Chondrocyte (in vitro differentiated cells): ENCODE measurements around the gene POTEC. TPM values are rescaled to one million over a fixed set of nuclear protein-coding genes. Genes with fewer than 3 reads are reported as not detected.
"Not testable (repeated sequence)": the region's sequence is repeated elsewhere in the genome, so short reads cannot be mapped to it uniquely, and the experiment has no call there.

Experiments used
- DNase-seq: peaks from one replicate; pipeline ENCODE4 v3.0.0; 2021; ENCODE audit warnings: mixed read lengths, low spot score
- H3K27ac Mint-ChIP-seq: one replicate; pipeline ENCODE4 v1.8.0; 2021; ENCODE audit warnings: mild to moderate bottlenecking, moderate library complexity, mixed read lengths; ENCODE audit not compliant: unreplicated experiment
- H3K27me3 Mint-ChIP-seq: 2 replicates; pipeline ENCODE4 v1.8.0; 2021; ENCODE audit warnings: low read depth, mixed read lengths
- H3K36me3 Mint-ChIP-seq: 2 replicates; pipeline ENCODE4 v1.8.0; 2021; ENCODE audit warnings: low read depth, mixed read lengths
- H3K4me1 Mint-ChIP-seq: 2 replicates; pipeline ENCODE4 v1.8.0; 2021; ENCODE audit warnings: low read depth, mild to moderate bottlenecking, mixed read lengths
- H3K4me3 Mint-ChIP-seq: one replicate; pipeline ENCODE4 v1.8.0; 2021; ENCODE audit warnings: mild to moderate bottlenecking, moderate library complexity, mixed read lengths; ENCODE audit not compliant: unreplicated experiment
- H3K9me3 Mint-ChIP-seq: 2 replicates; pipeline ENCODE4 v1.8.0; 2021; ENCODE audit warnings: low read depth, mixed read lengths
- CTCF ChIP-seq: fragments of 200-600 bp; sonication (generic); IDR thresholded peaks from 2 replicates; pipeline ENCODE4 v1.5.0; 2021; ENCODE audit warnings: antibody characterized with exemption, mild to moderate bottlenecking, moderate library complexity
- long read RNA-seq: library from polyadenylated mRNA; stranded (forward); transcript quantifications from one replicate; pipeline ENCODE4 v2.0.0, GENCODE V29; 2021
- total RNA-seq: library from RNA; stranded (reverse); gene quantifications from 3 replicates; pipeline ENCODE4 v1.2.1, GENCODE V29; 2021

Gene POTEC
- total RNA-seq: not detected in 3 replicates
- long read RNA-seq: 0 reads

- not testable (repeated sequence) for H3K27me3 Mint-ChIP-seq, H3K27ac Mint-ChIP-seq, H3K9me3 Mint-ChIP-seq, H3K4me1 Mint-ChIP-seq, DNase-seq, H3K36me3 Mint-ChIP-seq, H3K4me3 Mint-ChIP-seq
These were observed at the start of gene POTEC for GRCh38 chr18:14543446-14543964. POTEC (minus strand) TSS chr18:14543600; CDS start chr18:14543146, 454 bp downstream.

- Mint-ChIP-seq H3K4me1 (no peaks in the 10 kb centered on the region), H3K4me3 (no peak overlapping the region), H3K9me3 (peaks cover 28% of the 10 kb centered on the region), H3K36me3 (no peaks in the 10 kb centered on the region), H3K27ac (no peak overlapping the region), H3K27me3 (no peaks in the 10 kb centered on the region)
- TF ChIP-seq CTCF: no peak
- DNase-seq: no peak
These were observed 34.6 kb upstream of the POTEC start for GRCh38 chr18:14577971-14578370.

GRCh38 chr18:14559502-14559901 is 16.1 kb upstream of the POTEC start:
- not testable (repeated sequence) for H3K36me3 Mint-ChIP-seq, H3K4me1 Mint-ChIP-seq, H3K4me3 Mint-ChIP-seq, H3K9me3 Mint-ChIP-seq, H3K27me3 Mint-ChIP-seq, H3K27ac Mint-ChIP-seq, DNase-seq

GRCh38 chr18:14531659-14532058 is 11.7 kb downstream of the POTEC start:
- not testable (repeated sequence) for H3K4me1 Mint-ChIP-seq, H3K36me3 Mint-ChIP-seq

GRCh38 chr18:14510707-14511106 is 32.7 kb downstream of the POTEC start:
- not testable (repeated sequence) for H3K4me3 Mint-ChIP-seq, H3K9me3 Mint-ChIP-seq, H3K27me3 Mint-ChIP-seq, H3K36me3 Mint-ChIP-seq, DNase-seq, H3K4me1 Mint-ChIP-seq, H3K27ac Mint-ChIP-seq

More at GRCh38 chr18:14531659-14532058, 11.7 kb downstream of the POTEC start:
- DNase-seq, H3K9me3 Mint-ChIP-seq, H3K27me3 Mint-ChIP-seq, H3K4me3 Mint-ChIP-seq, H3K27ac Mint-ChIP-seq: not testable (repeated sequence)

- H3K36me3 Mint-ChIP-seq, H3K27me3 Mint-ChIP-seq, H3K4me1 Mint-ChIP-seq, H3K27ac Mint-ChIP-seq, H3K9me3 Mint-ChIP-seq, H3K4me3 Mint-ChIP-seq, DNase-seq: not testable (repeated sequence)
These were observed 39.7 kb downstream of the POTEC start for GRCh38 chr18:14503691-14504090.

GRCh38 chr18:14501894-14502293 is 41.5 kb downstream of the POTEC start:
- not testable (repeated sequence) for DNase-seq, H3K36me3 Mint-ChIP-seq, H3K9me3 Mint-ChIP-seq, H3K4me1 Mint-ChIP-seq, H3K27ac Mint-ChIP-seq, H3K4me3 Mint-ChIP-seq, H3K27me3 Mint-ChIP-seq

GRCh38 chr18:14489256-14490014 is 54.0 kb downstream of the POTEC start:
- H3K4me3 Mint-ChIP-seq, H3K36me3 Mint-ChIP-seq, H3K27ac Mint-ChIP-seq, H3K4me1 Mint-ChIP-seq, H3K27me3 Mint-ChIP-seq, DNase-seq: not testable (repeated sequence)
- peaks cover 17% of the 10 kb centered on the region for H3K9me3 Mint-ChIP-seq

- H3K4me3 Mint-ChIP-seq, H3K4me1 Mint-ChIP-seq, H3K27me3 Mint-ChIP-seq, H3K27ac Mint-ChIP-seq, H3K36me3 Mint-ChIP-seq, DNase-seq: not testable (repeated sequence)
- peaks cover 20% of the 10 kb centered on the region for H3K9me3 Mint-ChIP-seq
These were observed 54.6 kb downstream of the POTEC start for GRCh38 chr18:14488789-14489188.

GRCh38 chr18:14486926-14487580 is 56.3 kb downstream of the POTEC start:
- H3K4me1 Mint-ChIP-seq, H3K27ac Mint-ChIP-seq, DNase-seq, H3K4me3 Mint-ChIP-seq, H3K36me3 Mint-ChIP-seq, H3K27me3 Mint-ChIP-seq: not testable (repeated sequence)
- H3K9me3 Mint-ChIP-seq: peaks cover 20% of the 10 kb centered on the region

- H3K36me3 Mint-ChIP-seq, H3K9me3 Mint-ChIP-seq, DNase-seq, H3K27ac Mint-ChIP-seq, H3K27me3 Mint-ChIP-seq, H3K4me1 Mint-ChIP-seq, H3K4me3 Mint-ChIP-seq: not testable (repeated sequence)
These were observed 64.3 kb downstream of the POTEC start for GRCh38 chr18:14479076-14479475.

GRCh38 chr18:14475520-14475919 is 67.9 kb downstream of the POTEC start:
- not testable (repeated sequence) for H3K4me1 Mint-ChIP-seq, H3K36me3 Mint-ChIP-seq, DNase-seq, H3K4me3 Mint-ChIP-seq, H3K27ac Mint-ChIP-seq, H3K27me3 Mint-ChIP-seq
- peaks cover 11% of the 10 kb centered on the region for H3K9me3 Mint-ChIP-seq
